NCI-H2171 treated with DMSO at 0.1 percent for 48 hours (cell line): ENCODE data around the gene HNRNPL.
"Not testable (repeated sequence)": the region's sequence is repeated elsewhere in the genome, so short reads cannot be mapped to it uniquely, and the experiment has no call there.

Source experiments
- DNase-seq: peaks from one replicate; lab custom pipeline; 2025; lab: John Stamatoyannopoulos, UW

The HNRNPL gene

DNA sequence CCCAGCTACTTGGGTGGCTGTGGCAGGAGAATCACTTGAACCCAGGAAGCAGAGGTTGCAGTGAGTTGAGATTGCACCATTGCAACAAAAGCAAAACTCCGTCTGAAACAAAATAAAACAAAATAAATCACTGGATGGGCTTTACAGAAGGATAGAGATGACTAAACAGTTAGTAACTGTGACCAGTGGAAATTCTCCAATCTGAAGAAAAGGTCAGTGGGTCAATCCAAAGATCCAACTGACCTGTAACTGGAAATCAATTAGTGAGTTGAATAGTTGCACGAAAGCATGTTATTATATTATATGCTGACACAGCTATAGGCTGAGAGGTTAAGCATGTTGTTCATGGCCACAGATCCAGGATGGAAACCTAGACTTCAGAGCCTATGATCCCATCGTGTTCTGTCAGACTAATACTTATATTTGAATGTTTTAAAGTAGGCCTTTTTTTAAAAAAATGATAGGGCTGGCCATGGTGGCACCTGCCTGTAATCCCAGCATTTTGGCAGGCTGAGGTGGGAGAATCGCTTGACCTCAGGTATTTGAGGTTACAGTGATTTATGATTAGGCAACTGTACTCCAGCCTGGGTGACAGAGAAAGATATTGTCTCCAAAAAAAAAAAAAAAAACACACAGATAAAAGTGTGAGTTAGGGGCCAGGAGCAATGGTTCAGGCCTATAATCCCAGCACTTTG, 19.6 kb downstream of the HNRNPL start:
- no peak for DNase-seq

DNA sequence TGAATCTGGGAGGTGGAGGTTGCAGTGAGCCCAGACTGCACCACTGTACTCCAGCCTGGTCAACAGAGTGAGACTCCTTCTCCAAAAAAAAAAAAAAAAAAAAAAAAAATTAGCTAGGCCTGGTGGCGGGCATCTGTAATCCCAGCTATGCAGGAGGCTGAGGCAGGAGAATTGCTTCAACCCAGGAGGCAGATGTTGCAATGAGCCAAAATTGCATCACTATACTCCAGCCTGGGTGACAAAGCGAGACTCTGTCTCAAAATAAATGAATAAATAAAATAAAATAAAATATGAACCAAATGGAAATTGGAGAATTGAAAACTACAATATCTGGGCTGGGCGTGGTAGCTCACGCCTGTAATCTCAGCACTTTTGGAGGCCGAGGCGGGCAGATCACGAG, 20.6 kb downstream of the HNRNPL start:
- DNase-seq = not testable (repeated sequence)

DNA sequence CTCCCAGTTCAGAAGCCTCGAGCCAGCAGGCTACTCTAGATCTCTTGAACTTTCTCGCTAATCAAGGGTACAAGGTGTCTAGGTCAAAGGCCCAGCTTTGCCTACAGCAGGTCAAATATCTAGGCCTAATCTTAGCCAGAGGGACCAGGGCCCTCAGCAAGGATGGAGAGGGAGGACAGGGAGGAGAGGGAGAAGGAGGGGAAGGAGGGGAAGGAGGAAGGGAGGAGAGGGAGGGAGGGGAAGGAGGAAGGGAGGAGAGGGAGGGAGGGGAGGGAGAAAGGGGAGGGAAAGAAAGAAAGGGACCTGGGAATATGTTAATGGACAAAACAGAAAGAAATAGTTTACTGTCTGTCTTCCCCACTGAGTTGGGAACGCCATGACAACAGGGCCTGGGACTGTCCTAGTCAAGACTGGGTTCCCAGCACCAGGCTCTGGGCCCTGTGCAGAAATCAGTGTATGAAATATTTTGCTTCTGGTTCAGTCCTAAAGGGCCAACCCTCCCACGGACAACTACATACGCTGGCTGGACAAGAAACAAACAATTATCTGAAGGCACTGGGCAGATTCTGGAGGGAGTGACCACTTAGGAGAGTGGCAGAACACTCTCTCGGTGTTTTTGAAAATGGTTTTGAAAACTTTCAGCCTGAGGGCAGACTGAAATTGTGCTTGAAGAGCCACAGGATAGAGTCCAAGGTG, 22.8 kb downstream of the HNRNPL start:
- DNase-seq = no peak

DNA sequence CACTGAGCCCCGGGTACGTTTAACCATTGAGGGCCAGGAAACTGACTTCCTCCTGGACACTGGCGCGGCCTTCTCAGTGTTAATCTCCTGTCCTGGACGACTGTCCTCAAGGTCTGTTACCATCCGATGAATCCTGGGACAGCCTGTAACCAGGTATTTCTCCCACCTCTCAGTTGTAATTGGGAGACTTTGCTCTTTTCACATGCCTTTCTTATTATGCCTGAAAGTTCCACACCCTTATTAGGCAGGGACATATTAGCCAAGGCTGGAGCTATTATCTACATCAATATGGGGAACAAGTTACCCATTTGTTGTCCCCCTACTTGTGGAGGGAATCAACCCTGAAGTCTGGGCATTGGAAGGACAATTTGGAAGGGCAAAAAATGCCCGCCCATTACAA, 23.9 kb downstream of the HNRNPL start:
- DNase-seq = not testable (repeated sequence)

DNA sequence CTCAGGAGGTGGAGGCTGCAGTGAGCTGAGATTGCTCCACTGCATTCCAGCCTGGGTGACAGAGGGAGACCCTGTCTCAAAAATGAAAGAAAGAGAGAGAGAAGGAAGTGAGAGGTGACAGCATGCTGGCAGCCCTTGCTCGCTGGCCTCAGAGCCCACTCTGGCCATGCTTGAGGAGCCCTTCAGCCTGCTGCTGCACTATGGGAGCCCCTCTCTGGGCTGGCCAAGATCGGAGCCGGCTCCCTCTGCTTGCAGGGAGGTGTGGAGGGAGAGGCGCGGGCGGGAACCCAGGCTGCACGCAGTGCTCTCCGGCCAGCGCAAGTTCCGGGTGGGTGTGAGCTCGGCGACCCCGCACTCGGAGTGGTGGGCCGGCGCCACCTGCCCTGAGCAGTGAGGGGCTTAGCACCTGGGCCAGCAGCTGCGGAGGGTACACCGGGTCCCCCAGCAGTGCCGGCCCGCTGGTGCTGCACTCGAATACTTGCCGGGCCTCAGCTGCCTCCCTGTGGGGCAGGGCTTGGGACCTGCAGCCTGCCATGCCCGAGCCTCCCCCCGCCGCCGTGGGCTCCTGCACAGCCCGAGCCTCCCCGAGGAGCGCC, 28.5 kb downstream of the HNRNPL start:
- not testable (repeated sequence) for DNase-seq

DNA sequence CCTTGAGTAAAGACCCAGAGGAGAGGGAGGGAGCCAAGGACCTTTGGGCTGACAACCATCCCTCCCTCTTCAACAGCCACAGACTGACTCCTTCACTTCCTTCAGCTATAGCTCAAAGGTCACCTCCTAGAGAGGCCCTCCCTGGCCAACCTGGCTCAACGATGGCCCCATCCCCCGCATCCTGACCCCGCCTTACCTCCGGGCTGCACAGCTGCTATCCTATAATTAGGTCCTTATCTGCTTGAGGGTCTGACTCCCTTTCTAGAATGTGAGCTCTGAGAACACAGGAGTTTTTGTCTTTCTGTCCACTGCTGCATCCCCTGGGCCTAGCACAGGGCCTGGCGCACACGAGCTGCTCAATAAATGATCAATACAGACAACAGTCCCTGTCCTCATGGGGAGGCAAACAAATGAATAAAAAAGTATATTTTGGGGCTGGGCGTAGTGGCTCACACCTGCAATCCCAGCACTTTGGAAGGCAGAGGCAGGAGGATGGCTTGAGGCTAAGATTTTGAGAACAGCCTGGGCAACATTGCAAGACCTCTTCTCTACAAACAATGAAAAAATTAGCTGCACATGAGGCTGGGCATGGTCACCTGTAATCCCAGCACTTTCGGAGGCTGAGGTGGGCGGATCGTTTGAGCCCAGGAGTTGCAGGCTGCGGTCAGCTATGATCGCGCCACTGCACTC, 30.4 kb downstream of the HNRNPL start:
- no peak for DNase-seq

DNA sequence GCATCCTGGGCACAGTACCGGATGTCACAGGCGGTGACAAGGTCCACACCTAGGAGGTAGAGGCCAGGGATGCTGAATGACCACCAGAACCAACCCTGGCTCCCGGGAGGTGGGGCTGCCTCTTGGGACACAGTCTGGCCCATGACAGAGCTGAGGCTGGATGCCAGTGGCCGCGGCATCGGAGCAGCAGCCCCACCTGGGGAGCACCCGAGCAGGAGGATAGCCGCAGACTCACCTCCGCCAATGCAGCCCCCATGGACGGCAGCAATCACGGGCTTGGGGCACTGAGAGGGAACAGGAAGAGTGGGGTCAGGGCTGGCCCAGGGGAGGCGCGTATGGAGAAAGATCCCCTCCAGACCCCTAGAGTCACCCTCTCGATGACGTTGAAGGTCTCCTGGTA, 32.7 kb downstream of the HNRNPL start:
- DNase-seq = no peak

DNA sequence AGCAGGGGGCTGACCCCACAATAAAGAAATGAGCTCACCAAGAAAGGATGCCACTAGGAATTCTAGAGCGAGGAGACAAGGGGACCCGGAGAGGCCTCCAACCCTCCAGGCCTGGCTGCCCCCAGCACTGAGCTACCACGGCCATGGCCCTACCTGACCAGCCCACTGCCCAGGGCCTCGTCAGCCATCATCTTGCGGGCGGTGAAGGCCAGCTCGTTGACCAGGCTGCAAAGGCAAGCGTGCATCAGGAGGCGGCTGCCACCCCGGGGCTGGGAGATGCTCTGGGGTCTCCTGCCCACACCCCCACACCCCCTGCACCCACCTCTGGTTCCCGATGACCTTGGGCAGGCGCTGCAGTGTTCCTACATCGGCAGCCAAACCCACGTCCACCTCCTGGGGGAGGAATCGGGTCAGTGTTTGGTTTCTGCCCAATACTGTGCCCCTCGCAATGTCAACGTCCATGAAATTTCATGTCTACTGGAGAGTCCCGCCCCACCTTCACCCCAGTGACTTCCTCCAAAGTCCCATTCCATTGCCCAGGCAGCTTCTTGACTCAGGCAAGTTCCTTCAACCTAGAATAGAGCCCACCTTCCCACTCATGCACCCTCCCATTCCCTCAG, 33.5 kb downstream of the HNRNPL start:
- no peak for DNase-seq

DNA sequence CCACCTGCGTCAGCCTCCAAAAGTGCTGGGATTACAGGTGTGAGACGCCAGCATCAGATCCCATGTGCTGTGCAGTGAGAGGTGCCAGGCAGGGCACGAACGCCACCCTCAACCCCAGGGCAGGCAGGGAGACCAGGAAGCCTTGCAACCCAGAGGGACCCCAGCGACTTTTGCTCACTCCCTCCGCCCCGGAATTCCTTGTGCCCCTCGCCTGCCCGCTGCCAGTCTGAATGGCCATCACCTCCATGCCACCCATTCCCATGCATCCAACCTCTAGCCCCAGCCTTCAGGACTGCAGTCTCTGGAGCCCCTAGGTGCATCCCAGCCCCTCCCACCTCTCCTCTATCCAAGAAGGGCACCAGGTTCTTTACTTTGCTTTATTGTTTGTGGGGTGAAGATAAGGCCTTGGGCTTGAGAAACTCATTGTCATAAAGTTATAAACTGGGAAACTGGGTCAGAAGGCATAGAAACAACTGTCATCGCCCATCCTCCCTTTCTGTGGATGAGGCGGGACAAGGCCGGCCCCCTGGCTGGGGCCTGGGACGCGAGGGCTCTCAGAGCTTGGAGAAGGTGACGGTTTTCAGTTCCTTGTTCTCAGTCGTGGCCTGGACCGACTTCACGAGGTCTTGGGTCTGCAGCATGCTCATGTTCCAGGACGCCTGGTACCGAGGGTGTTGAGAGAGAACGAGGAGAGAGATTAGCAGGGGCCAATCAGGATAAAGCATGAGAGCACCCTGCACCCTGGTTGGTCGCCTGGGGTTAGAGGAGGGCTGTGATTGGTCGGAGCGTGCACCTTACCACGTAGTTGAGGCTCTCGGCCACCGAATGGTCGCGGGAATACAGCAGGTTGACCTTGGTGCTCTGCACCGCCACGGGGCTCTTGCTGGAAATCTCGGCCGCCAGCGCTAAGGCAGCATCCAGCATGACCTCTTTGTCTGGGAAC, 34.5 kb downstream of the HNRNPL start:
- no peak for DNase-seq

DNA sequence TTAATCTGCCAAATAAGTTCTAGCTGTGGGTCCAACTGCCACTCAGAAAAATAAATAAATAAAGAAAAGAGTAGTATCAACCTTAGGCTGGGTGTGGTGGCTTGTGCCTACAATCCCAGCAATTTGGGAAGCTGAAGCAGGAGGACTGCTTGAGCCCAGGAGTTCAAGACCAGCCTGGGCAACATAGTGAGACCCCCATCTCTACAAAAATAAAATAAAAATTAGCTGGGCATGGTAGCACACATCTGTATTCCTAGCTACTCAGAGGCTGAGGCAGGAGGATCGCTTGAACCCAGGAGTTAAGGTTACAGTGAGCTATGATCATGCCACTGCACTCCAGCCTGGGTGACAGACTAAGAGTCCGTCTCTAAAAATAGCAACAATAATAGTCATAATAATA, 35.9 kb downstream of the HNRNPL start:
- DNase-seq = not testable (repeated sequence)

DNA sequence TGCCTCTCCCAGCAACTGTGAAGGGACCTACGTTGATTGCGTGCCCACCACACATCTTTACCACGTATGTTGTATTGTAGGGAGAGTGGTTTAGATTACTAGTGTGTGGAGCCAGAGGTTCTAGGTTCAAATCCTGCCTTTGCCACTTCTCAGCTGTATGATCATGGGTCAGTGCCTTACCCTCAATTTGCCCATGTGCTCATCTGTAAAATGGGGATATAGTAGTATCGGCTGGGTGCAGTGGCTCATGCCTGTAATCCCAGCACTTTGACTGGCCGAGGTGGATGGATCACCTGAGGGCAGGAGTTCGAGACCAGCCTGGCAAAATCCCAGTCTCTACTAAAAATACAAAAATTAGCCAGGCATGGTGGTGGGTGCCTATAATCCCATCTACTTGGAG, 36.5 kb downstream of the HNRNPL start:
- DNase-seq = no peak

DNA sequence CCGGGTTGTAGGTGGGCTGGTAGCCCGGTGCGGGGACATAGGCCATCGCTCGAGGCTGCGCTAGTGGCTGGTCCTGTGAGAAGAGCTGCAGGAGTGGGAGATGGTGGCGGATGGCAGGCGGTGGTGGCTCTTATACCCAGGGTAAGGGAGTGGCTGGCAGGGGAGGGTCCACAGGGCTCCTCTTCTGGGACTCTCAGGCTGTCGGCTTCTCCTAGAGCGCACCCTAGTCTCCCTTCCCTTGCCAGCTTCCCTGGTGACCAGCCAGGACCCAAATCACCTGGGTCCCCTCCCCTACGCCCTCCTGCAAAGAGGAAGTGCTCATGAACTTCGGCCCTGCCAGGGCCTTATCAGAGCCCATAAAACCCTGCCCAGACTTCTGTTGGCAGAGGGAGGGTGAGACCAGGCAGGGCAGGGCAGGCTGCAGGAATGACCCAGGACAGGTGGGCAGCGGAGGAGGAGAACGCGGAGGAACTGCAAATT, 36.9 kb downstream of the HNRNPL start, which contains the start of gene LGALS4:
TSS of gene LGALS4 (minus strand) at position 105 of the 480 bp plus-strand sequence. CDS start at position 46, 59 bp downstream.
- DNase-seq = no peak

DNA sequence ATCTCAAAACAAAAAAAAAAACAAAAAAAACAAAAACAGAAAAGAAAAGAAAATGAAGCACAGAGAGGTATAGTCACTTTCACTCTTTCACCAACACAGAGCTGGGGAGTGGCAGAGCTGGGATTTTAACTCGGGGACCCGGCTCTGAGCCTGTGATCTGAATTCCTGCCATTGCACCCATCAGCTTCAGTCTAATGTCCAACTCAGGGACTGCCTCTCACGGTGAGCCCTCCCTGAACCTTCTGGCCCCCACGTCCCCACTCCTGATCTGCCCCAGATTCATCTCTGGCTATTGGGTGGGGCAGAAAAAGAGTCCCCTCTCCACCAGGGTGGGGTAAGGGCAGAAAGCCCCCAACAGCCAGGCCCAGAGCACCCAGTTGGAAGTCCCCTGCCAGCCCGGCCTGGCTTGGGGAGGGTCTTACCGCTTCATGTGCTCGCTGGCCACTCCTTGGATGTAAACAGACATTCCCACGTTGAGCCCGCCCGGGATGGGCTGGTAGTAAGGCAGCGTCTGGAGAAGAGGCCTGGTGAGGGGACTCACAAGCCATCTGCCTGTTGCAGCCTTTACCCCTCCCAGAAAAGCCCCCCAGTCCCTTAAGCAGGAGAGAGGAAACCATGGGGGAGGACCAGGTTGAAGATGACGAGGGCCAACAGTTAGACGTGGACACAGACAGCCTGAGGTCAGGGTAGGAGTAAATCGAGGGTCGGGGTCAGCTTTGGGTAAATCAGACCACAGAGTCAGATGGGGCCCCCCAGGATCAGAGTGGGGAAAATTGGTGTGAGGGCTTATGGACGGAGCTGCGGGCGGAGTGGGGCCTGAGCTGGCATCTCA, 37.6 kb downstream of the HNRNPL start:
- no peak for DNase-seq

DNA sequence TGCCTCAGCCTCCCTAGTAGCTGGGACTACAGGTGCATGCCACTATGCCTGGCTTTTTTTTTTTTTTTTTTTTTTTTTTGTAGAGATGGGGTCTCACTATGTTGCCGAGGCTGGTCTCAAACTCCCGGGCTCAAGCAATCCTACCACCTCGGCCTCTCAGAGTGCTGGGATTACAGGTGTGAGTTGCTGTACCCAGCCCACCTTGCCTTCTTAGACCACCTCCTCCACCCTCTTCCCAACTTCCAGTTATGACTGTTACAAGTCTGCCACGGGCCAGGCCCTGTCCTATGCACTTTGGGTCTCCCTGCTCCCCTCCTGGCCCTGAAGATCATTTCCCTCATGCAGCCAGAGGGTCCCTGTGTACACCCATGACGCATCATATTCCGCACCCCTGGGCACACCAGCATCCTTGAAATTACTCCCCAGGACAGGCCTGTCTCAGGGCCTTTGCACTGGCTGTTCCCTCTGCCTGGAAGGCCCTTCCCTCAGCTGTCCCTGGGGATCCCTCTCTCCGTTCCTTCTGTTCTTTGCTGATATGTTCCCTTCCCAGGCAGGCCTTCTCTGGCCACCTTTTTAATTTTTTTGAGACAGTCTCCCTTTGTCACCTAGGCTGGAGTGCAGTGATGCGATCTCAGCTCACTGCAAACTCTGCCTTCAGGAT, 40.1 kb downstream of the HNRNPL start:
- DNase-seq = no peak

DNA sequence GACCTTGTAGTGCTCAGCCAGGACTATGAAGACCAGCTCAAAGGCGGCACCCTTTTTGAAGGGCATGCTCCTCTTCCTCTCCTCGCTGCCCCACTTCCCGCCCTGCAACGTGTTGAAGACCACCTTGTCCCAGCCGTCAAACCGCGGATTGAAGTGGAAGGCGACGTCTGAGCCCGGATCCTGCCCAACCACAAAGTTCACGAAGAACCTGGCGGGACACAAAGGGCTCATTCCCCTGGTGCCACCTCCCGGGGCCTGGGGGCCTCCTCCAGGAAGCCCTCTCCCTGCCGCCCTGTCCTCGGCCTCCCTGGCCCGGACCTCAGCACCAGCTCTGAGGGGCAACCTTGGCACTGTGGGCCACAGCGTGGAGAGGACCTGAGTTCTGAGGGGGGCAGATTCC, 41.0 kb downstream of the HNRNPL start:
- no peak for DNase-seq

DNA sequence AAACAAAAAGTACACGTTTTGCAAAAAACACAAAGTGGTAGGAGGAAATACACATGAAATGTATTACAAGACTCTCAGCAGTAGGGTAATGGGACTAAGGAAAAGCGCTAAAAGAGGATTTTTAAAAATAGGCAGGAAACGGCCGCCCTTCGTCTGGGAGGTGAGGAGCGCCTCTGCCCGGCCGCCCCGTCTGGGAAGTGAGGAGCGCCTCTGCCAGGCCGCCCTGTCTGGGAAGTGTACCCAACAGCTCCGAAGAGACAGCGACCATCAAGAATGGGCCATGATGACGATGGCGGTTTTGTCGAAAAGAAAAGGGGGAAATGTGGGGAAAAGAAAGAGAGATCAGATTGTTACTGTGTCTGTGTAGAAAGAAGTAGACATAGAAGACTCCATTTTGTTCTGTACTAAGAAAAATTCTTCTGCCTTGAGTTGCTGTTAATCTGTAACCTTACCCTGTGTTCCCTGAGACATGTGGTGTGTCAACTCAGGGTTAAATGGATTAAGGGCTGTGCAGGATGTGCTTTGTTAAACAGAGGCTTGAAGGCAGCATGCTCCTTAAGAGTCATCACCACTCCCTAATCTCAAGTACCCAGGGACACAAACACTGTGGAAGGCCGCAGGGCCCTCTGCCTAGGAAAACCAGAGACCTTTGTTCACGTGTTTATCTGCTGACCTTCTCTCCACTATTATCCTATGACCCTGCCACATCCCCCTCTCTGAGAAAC, 42.2 kb downstream of the HNRNPL start:
- not testable (repeated sequence) for DNase-seq

DNA sequence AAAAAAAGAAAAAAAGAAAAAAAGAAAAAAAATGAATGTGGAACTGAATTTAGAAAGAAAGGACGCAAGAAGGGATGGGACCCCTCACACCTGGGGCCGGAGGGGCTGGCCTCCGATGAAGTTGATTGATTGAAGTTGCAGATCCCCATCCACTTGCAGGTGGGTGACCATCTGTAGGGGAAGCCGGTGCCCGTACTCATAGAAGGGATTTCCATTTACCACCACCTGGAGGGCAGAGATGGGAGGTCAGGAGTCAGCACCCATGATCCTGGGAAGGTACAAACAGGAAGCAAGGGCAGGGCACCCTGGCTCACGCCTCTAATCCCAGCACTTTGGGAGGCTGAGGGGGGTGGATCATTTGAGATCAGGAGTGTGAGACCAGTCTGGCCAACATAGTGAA, 43.4 kb downstream of the HNRNPL start:
- DNase-seq = no peak

DNA sequence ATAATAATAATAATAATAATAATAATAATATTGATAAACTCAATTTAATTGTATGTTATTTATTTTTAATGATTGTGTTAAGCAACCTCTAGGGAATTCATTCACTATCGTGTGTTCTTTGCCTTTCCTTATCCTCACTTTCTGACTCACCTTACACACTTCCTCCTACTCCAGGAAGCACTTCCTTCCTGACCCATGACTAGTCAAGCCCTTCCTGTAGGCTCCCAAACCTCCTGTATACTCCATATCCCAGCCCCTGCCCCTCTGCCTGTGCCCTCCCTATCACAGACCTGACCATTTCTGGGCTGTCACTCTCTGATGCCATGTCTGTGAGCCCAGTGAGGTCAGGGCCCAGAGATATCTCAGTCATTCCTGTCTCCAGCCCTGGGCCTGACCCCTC, 44.6 kb downstream of the HNRNPL start:
- DNase-seq = no peak

DNA sequence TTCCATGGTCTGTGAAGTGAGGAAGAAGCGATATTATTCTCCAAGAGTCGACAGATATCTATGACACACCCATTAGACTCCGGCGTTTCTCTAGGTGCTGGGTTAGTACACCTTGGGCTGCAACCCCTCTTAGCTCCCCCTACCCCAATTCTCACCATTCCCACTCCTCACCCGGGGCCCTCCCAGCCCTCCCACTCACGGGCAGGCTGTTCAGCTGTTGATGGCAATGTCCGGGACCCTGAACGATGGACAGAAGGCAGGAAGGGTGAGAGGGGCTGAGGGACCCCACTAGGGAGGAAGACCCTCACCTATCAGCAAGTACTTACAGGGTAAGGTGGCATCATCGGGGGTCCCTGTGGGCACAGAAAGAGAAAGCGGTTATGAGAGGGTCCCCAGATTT, 46.2 kb downstream of the HNRNPL start:
- DNase-seq = no peak
